Measurements from ENCODE around the gene DNAH14.

GRCh38 chr1:225408249-225408648 lies 478.8 kb downstream of the DNAH14 start:
- TF ChIP-seq EZH2 (IDR thresholded peaks at IDR 0.05; ENCODE audit: borderline replicate concordance, insufficient read depth, low read depth, low read length, poor library complexity, severe bottlenecking) (no peak), CTCF (IDR thresholded peaks at IDR 0.05) (no peak)

All from B cell (primary cell).